Cardiac fibroblast (primary cell): ENCODE measurements around the gene PRKCA.
"Not testable (repeated sequence)": the region's sequence is repeated elsewhere in the genome, so short reads cannot be mapped to it uniquely, and the experiment has no call there.

ENCODE experiments used
- DNase-seq, 2 donors: peaks; one replicate each; pipeline versions ENCODE4 v3.0.0 to v3.0.0-alpha.2; 2010; ENCODE audit warnings: low read depth in 2 of 2
- H3K4me3 ChIP-seq, 2 donors: replicated peaks in 1 of 2; 1 replicate in 1 of 2; 2 replicates in 1 of 2; pipeline ENCODE4 v1.5.1; 2011; ENCODE audit warnings: low read depth in 2 of 2, low read length in 2 of 2, mild to moderate bottlenecking in 2 of 2, moderate library complexity in 1 of 2
- CTCF ChIP-seq: IDR thresholded peaks from one replicate; pipeline ENCODE4 v1.5.1; 2011; ENCODE audit warnings: low read depth, mild to moderate bottlenecking, low read length, inconsistent platforms

PRKCA gene

GRCh38 chr17:66285149-66285548 lies 17.3 kb upstream of the PRKCA start:
- no peak for TF ChIP-seq CTCF
- no peak overlapping the region for H3K4me3 ChIP-seq
- DNase-seq, result no peak

- no peak for TF ChIP-seq CTCF
These were observed 14.5 kb upstream of the PRKCA start for GRCh38 chr17:66287911-66288310.

DNA sequence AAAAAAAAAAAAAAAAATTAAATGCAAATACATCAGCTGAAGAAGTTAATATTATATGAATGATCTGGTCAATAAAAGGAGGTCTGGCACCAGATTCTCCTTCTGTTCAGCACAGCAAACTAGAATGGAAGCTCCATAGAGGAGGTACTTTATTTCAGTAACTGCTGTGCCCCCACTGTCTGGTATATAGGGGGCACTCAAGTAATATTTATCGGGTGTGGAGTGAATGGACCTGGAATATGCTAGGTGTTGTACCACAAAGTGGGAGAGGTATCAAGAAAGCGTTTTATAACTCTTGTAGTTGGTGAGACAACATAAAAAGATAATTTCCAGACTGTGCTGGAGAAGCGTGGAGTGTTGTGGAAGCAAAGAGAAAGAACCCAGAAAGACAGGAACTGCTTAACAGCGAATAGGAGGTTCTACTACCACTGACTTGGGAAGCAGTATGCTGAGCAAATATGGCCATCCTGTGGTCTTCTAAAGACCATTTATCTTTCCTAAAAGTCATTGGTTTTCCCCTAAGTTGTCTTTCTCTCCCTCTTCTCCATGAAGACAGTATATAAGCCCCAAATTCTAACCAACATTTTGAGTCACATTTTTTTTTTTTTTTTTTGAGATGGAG lies 12.2 kb upstream of the PRKCA start:
- TF ChIP-seq CTCF, result peak; percentile 10

More at GRCh38 chr17:66287911-66288310, 14.5 kb upstream of the PRKCA start:
- no peak overlapping the region for H3K4me3 ChIP-seq
- no peak for DNase-seq

GRCh38 chr17:66292353-66292752 lies 10.1 kb upstream of the PRKCA start:
- TF ChIP-seq CTCF, result no peak
- DNase-seq, result no peak
- H3K4me3 ChIP-seq, result no peak overlapping the region

More for the DNA sequence above, 12.2 kb upstream of the PRKCA start:
- no peak for DNase-seq
- no peak overlapping the region for H3K4me3 ChIP-seq

- H3K4me3 ChIP-seq, result no peak overlapping the region
- no peak for DNase-seq
- no peak for TF ChIP-seq CTCF
These were observed 6.1 kb upstream of the PRKCA start for GRCh38 chr17:66296289-66296725.

DNA sequence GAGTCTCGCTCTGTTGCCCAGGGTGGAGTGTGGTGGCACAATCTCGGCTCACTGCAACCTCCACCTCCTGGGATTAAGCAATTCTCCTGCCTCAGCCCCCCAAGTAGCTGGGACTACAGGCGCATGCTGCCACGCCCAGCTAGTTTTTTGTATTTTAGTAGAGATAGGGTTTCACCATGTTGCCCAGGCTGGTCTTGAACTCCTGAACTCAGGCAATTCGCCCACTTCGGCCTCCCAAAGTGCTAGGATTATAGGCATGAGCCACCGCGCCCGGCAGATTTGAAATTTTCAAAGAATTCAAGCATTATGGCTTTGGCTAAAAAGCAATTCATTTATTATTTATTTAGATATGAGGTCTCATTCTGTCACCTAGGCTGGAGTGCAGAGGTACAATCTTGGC lies 5.0 kb upstream of the PRKCA start:
- not testable (repeated sequence) for H3K4me3 ChIP-seq, DNase-seq

DNA sequence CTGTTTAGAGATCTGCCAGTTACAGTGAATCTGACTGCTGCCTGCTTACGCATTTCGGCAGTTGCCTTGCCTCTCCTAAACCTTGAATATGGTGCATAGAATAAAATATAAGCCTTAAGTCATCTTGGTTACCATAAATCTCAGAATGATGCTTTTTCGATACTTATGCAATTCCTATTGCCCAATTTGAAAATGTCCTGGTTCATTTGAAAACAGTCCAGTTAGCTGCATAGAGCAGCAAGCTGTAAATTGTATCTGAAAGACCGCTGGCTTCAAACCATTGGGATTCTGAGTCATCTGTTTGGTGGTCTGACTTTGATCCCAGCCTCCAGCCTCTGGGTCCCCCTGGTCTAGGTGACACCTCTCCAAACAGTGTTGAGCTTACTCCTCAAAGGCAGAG lies 2.7 kb upstream of the PRKCA start:
- peak; percentile 27 to 39 for DNase-seq
- no peak overlapping the region for H3K4me3 ChIP-seq
- TF ChIP-seq CTCF, result no peak
